IMR-90 (cell line): Measurements from ENCODE around the gene CLDN22. TPM values are rescaled to one million over a fixed set of nuclear protein-coding genes. Genes with fewer than 3 reads are reported as not detected.

Experiments used
- ATAC-seq: fragments of 200-7000 bp; cut with Tn5 transposase; 2 replicates; pipeline ENCODE4 v1.9.1; 2020; ENCODE audit warnings: low read depth, mild to moderate bottlenecking, moderate library complexity
- BruUV-seq: library from RNA; stranded (reverse); fragments of 400-500 nt; replicated peaks from 2 replicates; lab custom pipeline; 2021; lab: Mats Ljungman, UMichigan
- CTCF ChIA-PET: fragments of 300-600 bp; formaldehyde crosslinking; extraction: SDS; loops from one replicate; lab custom pipeline; 2021; ENCODE audit warnings: antibody characterized with exemption; lab: Yijun Ruan, JAX
- POLR2A ChIA-PET: fragments of 300-600 bp; sonication (Branson Sonifier 250); formaldehyde crosslinking; loops from one replicate; lab custom pipeline; 2022; ENCODE audit warnings: antibody characterized with exemption; ENCODE audit not compliant: unreplicated experiment; lab: Charles Lee
- DNase-seq: peaks from one replicate; pipeline ENCODE4 v3.0.0; 2013
- H2AFZ ChIP-seq: replicated peaks from 2 replicates; pipeline ENCODE3; 2013; ENCODE audit warnings: low read length, mild to moderate bottlenecking; ENCODE audit not compliant: poor library complexity
- H2AK5ac ChIP-seq: 2 replicates; pipeline ENCODE4 v1.6.1; 2013; ENCODE audit warnings: low read depth, low read length, inconsistent platforms
- H2AK9ac ChIP-seq: replicated peaks from 2 replicates; pipeline ENCODE3; 2013; ENCODE audit warnings: mild to moderate bottlenecking, low read depth, low read length, moderate library complexity; ENCODE audit not compliant: poor library complexity
- H2BK120ac ChIP-seq: 2 replicates; pipeline ENCODE4 v1.6.1; 2013; ENCODE audit warnings: low read depth, low read length, inconsistent platforms
- H2BK15ac ChIP-seq: 3 replicates; pipeline ENCODE4 v1.6.1; 2013; ENCODE audit warnings: low read depth, low read length, inconsistent platforms
- H2BK20ac ChIP-seq: 2 replicates; pipeline ENCODE4 v1.6.1; 2013; ENCODE audit warnings: low read depth, mild to moderate bottlenecking, inconsistent platforms, low read length, moderate library complexity
- H2BK5ac ChIP-seq: 2 replicates; pipeline ENCODE4 v1.6.1; 2013; ENCODE audit warnings: mild to moderate bottlenecking, low read depth, low read length, inconsistent platforms; ENCODE audit not compliant: poor library complexity, severe bottlenecking
- H3K14ac ChIP-seq: replicated peaks from 2 replicates; pipeline ENCODE4 v1.6.1; 2013; ENCODE audit warnings: low read depth, low read length, inconsistent platforms
- H3K18ac ChIP-seq: 2 replicates; pipeline ENCODE4 v1.6.1; 2013; ENCODE audit warnings: low read depth, low read length, control low read depth
- H3K23ac ChIP-seq: 2 replicates; pipeline ENCODE4 v1.6.1; 2013; ENCODE audit warnings: low read depth, low read length, inconsistent platforms
- H3K27ac ChIP-seq: 2 replicates; pipeline ENCODE4 v1.5.1; 2013; ENCODE audit warnings: mild to moderate bottlenecking, control low read depth, low read length; ENCODE audit not compliant: insufficient read depth
- H3K27me3 ChIP-seq: 2 replicates; pipeline ENCODE4 v1.6.1; 2013; ENCODE audit warnings: low read length; ENCODE audit not compliant: control insufficient read depth, insufficient read depth
- H3K36me3 ChIP-seq: 2 replicates; pipeline ENCODE4 v1.6.1; 2013; ENCODE audit warnings: low read length, mixed read lengths; ENCODE audit not compliant: control insufficient read depth, insufficient read depth
- H3K4ac ChIP-seq: 2 replicates; pipeline ENCODE4 v1.6.1; 2013; ENCODE audit warnings: low read depth, low read length, inconsistent platforms
- H3K4me1 ChIP-seq: 2 replicates; pipeline ENCODE4 v1.6.1; 2013; ENCODE audit warnings: low read length, mixed read lengths; ENCODE audit not compliant: control insufficient read depth, insufficient read depth
- H3K4me2 ChIP-seq: 2 replicates; pipeline ENCODE4 v1.6.1; 2013; ENCODE audit warnings: low read depth, mild to moderate bottlenecking, control low read depth, low read length, moderate library complexity
- H3K4me3 ChIP-seq: 2 replicates; pipeline ENCODE4 v1.5.1; 2013; ENCODE audit warnings: low read depth, mild to moderate bottlenecking, control low read depth, low read length, moderate library complexity; ENCODE audit not compliant: insufficient read depth
- H3K56ac ChIP-seq: 2 replicates; pipeline ENCODE4 v1.6.1; 2013; ENCODE audit warnings: low read length, inconsistent platforms; ENCODE audit not compliant: insufficient read depth; ENCODE audit errors: extremely low read depth
- H3K79me1 ChIP-seq, 2 experiments: 2 replicates each; pipeline ENCODE4 v1.6.1; 2013; ENCODE audit warnings: low read length in 2 of 2, inconsistent platforms in 1 of 2, low read depth in 1 of 2
- H3K9ac ChIP-seq: 2 replicates; pipeline ENCODE4 v1.6.1; 2013; ENCODE audit warnings: low read depth, low read length, control low read depth
- H3K9me1 ChIP-seq: 2 replicates; pipeline ENCODE4 v1.6.1; 2013; ENCODE audit warnings: low read length, inconsistent platforms; ENCODE audit not compliant: insufficient read depth
- H3K9me3 ChIP-seq: 2 replicates; pipeline ENCODE4 v1.6.1; 2013; ENCODE audit warnings: low read length; ENCODE audit not compliant: control insufficient read depth, insufficient read depth
- H4K20me1 ChIP-seq: 2 replicates; pipeline ENCODE4 v1.6.1; 2013; ENCODE audit warnings: low read length, inconsistent platforms; ENCODE audit not compliant: insufficient read depth
- H4K5ac ChIP-seq: 2 replicates; pipeline ENCODE4 v1.6.1; 2013; ENCODE audit warnings: mild to moderate bottlenecking, low read depth, low read length, control low read depth
- H4K8ac ChIP-seq, 2 experiments: 2 replicates each; pipeline ENCODE4 v1.6.1; 2013; ENCODE audit warnings: low read depth in 2 of 2, low read length in 2 of 2, control low read depth in 1 of 2, inconsistent platforms in 1 of 2
- H4K91ac ChIP-seq: 2 replicates; pipeline ENCODE4 v1.6.1; 2013; ENCODE audit warnings: low read depth, low read length, inconsistent platforms; ENCODE audit not compliant: insufficient read depth
- CHD1 ChIP-seq: IDR thresholded peaks from 2 replicates; pipeline ENCODE4 v1.6.1; 2012; ENCODE audit warnings: low read depth, low read length, improper control_type of control experiment
- WGBS, 2 experiments: methylation state at CpG; one replicate each; pipeline versions ENCODE4 v1.1.5 to v1.1.7; 2013; ENCODE audit warnings: missing lambda C conversion rate in 2 of 2; ENCODE audit not compliant: insufficient read length in 1 of 2; ENCODE audit errors: extremely low coverage in 2 of 2; 5-methylcytosine and 5-hydroxymethylcytosine counted together
- dilution Hi-C: fragments of 300-500 bp; cut with HindIII; formaldehyde crosslinking; loops from one replicate; pipeline ENCODE4 v1.14.3; 2018; ENCODE audit warnings: low sequenced_read_pairs; ENCODE audit not compliant: unreplicated experiment
- in situ Hi-C: fragments of 300-500 bp; cut with MboI; formaldehyde crosslinking; loops from 3 replicates; pipeline ENCODE4 v1.14.3; 2019; ENCODE audit warnings: low sequenced_read_pairs, inconsistent platforms, mixed read lengths
- intact Hi-C: fragments of 100-400 bp; cut with micrococcal nuclease; formaldehyde crosslinking; loops from 2 replicates; pipeline ENCODE4 v1.10.0; 2022
- polyA plus RNA-seq, 3 experiments: library from polyadenylated mRNA; depleted of rRNA; stranded (reverse); fragments of >200 nt; gene quantifications; 2 replicates each; pipeline ENCODE4 v1.2.3, GENCODE V29; 2012; ENCODE audit warnings: low replicate concordance in 1 of 3
- total RNA-seq: library from RNA; depleted of rRNA; stranded (reverse); fragments of >200 nt; gene quantifications from 2 replicates; pipeline ENCODE4 v1.2.3, GENCODE V29; 2012
- TF ChIP-seq, protein P1 (sequence below): conservative IDR thresholded peaks from 2 replicates; pipeline ENCODE4 v1.5.1; 2012; ENCODE audit warnings: mild to moderate bottlenecking, low read depth, low read length, improper control_type of control experiment

The CLDN22 gene
- total and polyA plus RNA-seq, 2 of the 4 experiments (the other 2 are of a cell fraction): not detected

DNA sequence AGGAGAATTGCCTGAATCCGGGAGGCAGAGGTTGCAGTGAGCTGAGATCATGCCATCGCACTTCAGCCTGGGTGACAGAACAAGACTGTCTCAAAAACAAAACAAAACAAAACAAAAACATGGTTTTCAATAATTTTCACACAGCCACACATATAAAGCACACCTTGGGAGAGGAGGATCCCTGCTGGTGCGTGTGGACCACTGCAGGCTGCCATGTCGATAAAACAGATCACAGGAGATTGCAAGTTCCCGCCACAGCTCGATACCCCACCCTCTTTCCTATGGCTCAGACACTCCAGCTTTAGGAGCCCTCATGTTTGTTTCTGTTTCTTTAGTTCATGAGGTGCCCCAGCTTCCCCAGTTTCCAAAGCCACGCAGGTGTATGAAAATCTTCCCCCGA, 33.5 kb upstream of the CLDN22 start:
- no peak overlapping the region for H3K56ac ChIP-seq
- H3K9me1 ChIP-seq: no peaks in the 10 kb centered on the region
- H2AK9ac ChIP-seq: no peak overlapping the region
- TF ChIP-seq CHD1: no peak
- TF ChIP-seq, protein P1, sequence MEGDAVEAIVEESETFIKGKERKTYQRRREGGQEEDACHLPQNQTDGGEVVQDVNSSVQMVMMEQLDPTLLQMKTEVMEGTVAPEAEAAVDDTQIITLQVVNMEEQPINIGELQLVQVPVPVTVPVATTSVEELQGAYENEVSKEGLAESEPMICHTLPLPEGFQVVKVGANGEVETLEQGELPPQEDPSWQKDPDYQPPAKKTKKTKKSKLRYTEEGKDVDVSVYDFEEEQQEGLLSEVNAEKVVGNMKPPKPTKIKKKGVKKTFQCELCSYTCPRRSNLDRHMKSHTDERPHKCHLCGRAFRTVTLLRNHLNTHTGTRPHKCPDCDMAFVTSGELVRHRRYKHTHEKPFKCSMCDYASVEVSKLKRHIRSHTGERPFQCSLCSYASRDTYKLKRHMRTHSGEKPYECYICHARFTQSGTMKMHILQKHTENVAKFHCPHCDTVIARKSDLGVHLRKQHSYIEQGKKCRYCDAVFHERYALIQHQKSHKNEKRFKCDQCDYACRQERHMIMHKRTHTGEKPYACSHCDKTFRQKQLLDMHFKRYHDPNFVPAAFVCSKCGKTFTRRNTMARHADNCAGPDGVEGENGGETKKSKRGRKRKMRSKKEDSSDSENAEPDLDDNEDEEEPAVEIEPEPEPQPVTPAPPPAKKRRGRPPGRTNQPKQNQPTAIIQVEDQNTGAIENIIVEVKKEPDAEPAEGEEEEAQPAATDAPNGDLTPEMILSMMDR: no peak
- H2BK120ac ChIP-seq: no peak overlapping the region
- no peak overlapping the region for H2AFZ ChIP-seq
- H3K9me3 ChIP-seq: no peaks in the 10 kb centered on the region
- H3K4me3 ChIP-seq: no peak overlapping the region
- H3K4ac ChIP-seq: no peak overlapping the region
- H4K91ac ChIP-seq: no peak overlapping the region
- ChIA-PET CTCF (no interaction called here), POLR2A (no interaction called here)
- H2AK5ac ChIP-seq: no peak overlapping the region
- H4K5ac ChIP-seq: no peak overlapping the region
- intact Hi-C loops: no loop called here
- no peak overlapping the region for H3K4me2 ChIP-seq
- ATAC-seq (no peak), DNase-seq (no peak)
- BruUV-seq: no TSS peak
- H3K27me3 ChIP-seq: no peaks in the 10 kb centered on the region
- 96% methylated on average over 3 of the region's 8 CpGs; no CpG with 5 or more reads in 1 of the 2 experiments for WGBS, 2 experiments
- dilution Hi-C loops: no loop called here
- no peak overlapping the region for H4K8ac ChIP-seq
- no peaks in the 10 kb centered on the region for H3K79me1 ChIP-seq
- no peak overlapping the region for H3K18ac ChIP-seq
- no peak overlapping the region for H2BK5ac ChIP-seq
- H3K14ac ChIP-seq: no peak overlapping the region
- no peaks in the 10 kb centered on the region for H4K20me1 ChIP-seq
- H3K4me1 ChIP-seq: peaks cover 4% of the 10 kb centered on the region; the same call in 1 of the 2 replicates
- H3K27ac ChIP-seq: no peak overlapping the region
- H2BK15ac ChIP-seq: no peak overlapping the region
- no peak overlapping the region for H2BK20ac ChIP-seq
- in situ Hi-C loops: no loop called here
- H3K9ac ChIP-seq: no peak overlapping the region
- no peaks in the 10 kb centered on the region for H3K36me3 ChIP-seq
- H3K23ac ChIP-seq: no peak overlapping the region
